SK-N-MC (cell line): ENCODE data around the gene ABCA5.

Source experiments
- EZH2 ChIP-seq: fragments of 200-600 bp; sonication (generic); IDR thresholded peaks from one replicate; pipeline ENCODE4 v1.6.1; 2017; ENCODE audit warnings: antibody characterized with exemption
- POLR2AphosphoS5 ChIP-seq: IDR thresholded peaks from 2 replicates; pipeline ENCODE4 v1.6.1; 2012; ENCODE audit warnings: mild to moderate bottlenecking, low read depth, low read length, borderline replicate concordance

DNA sequence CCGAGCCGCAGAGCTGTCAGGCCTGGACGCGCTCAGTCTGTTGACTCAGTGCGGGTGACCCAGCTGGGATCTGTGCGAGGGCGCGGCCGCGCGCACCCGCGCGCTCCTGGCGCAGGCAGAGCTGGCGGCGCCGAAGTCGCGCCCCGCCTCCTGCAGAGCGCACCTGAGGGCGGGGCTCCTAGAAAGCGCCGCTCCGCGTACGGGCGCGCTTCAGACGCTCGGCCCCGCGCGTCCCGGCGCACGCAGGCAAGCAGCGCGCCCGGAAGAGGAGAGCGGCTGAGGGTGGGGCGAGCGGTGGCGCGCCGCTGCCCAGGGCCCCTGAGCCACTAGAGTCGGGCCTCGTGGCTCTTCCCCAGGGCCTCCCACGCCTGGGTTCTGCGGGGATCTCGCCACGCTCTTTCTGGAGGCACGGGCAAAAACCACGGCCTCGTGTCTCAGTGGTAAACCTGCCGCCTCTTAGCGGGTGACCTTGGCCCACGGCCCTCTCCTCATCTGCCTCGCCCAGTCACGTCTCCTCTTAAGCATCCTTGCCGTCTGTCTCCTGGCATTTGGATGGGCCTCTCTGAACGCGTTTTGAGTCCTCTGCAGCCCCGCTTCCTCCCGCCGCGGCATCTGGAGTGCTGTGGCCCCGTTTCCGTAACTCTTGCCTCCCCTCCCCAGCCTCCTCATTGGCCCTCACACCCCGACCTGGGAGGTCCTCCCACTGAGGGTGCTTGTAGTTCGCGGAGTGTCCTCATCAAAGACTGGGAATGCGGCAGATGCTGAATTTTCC, at the start of gene ABCA5:
- TF ChIP-seq POLR2AphosphoS5 (peak; percentile 59; the same call in 1 of the 2 replicates), EZH2 (no peak)
